Neural cell (in vitro differentiated cells): ENCODE measurements around the gene APH1A. TPM values are rescaled to one million over a fixed set of nuclear protein-coding genes. Genes with fewer than 3 reads are reported as not detected.
A peak's percentile ranks its signal among the peaks of the same experiment; 100 is the strongest.

Source experiments
- H2AFZ ChIP-seq: fragments of 200-600, 300-800 bp; sonication (generic), shearing (Covaris generic); 2 replicates; pipeline ENCODE4 v1.6.0; 2014; ENCODE audit warnings: low read depth, mild to moderate bottlenecking, antibody characterized with exemption, low read length, moderate library complexity
- H3F3A ChIP-seq: fragments of 200-600 bp; shearing (Covaris generic); 2 replicates; pipeline ENCODE4 v1.6.1; 2016; ENCODE audit warnings: mild to moderate bottlenecking, moderate library complexity, mixed read lengths, antibody characterized with exemption, low read length; ENCODE audit not compliant: insufficient read depth, poor library complexity, severe bottlenecking
- H3K27ac ChIP-seq: fragments of 200-600, 300-800 bp; sonication (generic), shearing (Covaris generic); 2 replicates; pipeline ENCODE4 v1.5.1; 2014; ENCODE audit warnings: mild to moderate bottlenecking, low read length, moderate library complexity
- H3K27me3 ChIP-seq: fragments of 300-800, 200-600 bp; sonication (generic), shearing (Covaris generic); 2 replicates; pipeline ENCODE4 v1.6.0; 2014; ENCODE audit warnings: mild to moderate bottlenecking, low read depth, low read length, moderate library complexity; ENCODE audit not compliant: insufficient read depth
- H3K36me3 ChIP-seq: fragments of 300-800, 200-600 bp; sonication (generic), shearing (Covaris generic); 2 replicates; pipeline ENCODE4 v1.5.1; 2014; ENCODE audit warnings: mild to moderate bottlenecking, antibody characterized with exemption, low read length, moderate library complexity; ENCODE audit not compliant: insufficient read depth
- H3K4me2 ChIP-seq: fragments of 300-800, 200-600 bp; sonication (generic), shearing (Covaris generic); 2 replicates; pipeline ENCODE4 v1.6.0; 2014; ENCODE audit warnings: mild to moderate bottlenecking, low read length
- H3K4me3 ChIP-seq: fragments of 300-800, 200-600 bp; sonication (generic), shearing (Covaris generic); 2 replicates; pipeline ENCODE4 v1.5.1; 2014; ENCODE audit warnings: mild to moderate bottlenecking, low read length, moderate library complexity
- H3K79me2 ChIP-seq: fragments of 200-600 bp; shearing (Covaris generic); replicated peaks from 2 replicates; pipeline ENCODE4 v1.6.0; 2014; ENCODE audit warnings: mild to moderate bottlenecking, low read length, moderate library complexity; ENCODE audit not compliant: insufficient read depth
- H3K9ac ChIP-seq: fragments of 300-800, 200-600 bp; sonication (generic), shearing (Covaris generic); 2 replicates; pipeline ENCODE4 v1.6.1; 2016; ENCODE audit warnings: mild to moderate bottlenecking, low read length, mixed read lengths
- H3K9me2 ChIP-seq: fragments of 200-600 bp; shearing (Covaris generic); 2 replicates; pipeline ENCODE4 v1.6.1; 2016; ENCODE audit warnings: mild to moderate bottlenecking, low read length, mixed read lengths; ENCODE audit not compliant: insufficient read depth
- H3K9me3 ChIP-seq: fragments of 200-600, 300-800 bp; sonication (generic), shearing (Covaris generic); 2 replicates; pipeline ENCODE4 v1.6.1; 2016; ENCODE audit warnings: mild to moderate bottlenecking, mixed run types, low read length, moderate library complexity, mixed read lengths
- H4K20me1 ChIP-seq: fragments of 200-600 bp; shearing (Covaris generic); 2 replicates; pipeline ENCODE4 v1.6.1; 2016; ENCODE audit warnings: mild to moderate bottlenecking, mixed run types; ENCODE audit not compliant: insufficient read depth
- CTCF ChIP-seq: fragments of 450-650 bp; IDR thresholded peaks from 2 replicates; pipeline ENCODE4 v1.5.1; 2014; ENCODE audit warnings: antibody characterized with exemption, mild to moderate bottlenecking, moderate library complexity; ENCODE audit not compliant: poor library complexity, severe bottlenecking
- EP300 ChIP-seq: fragments of 450-650 bp; conservative IDR thresholded peaks from 2 replicates; pipeline ENCODE4 v1.6.1; 2014; ENCODE audit warnings: antibody characterized with exemption, mild to moderate bottlenecking, moderate library complexity; ENCODE audit not compliant: poor library complexity, severe bottlenecking
- EZH2 ChIP-seq: fragments of 200-600, 300-800 bp; shearing (Covaris generic), sonication (generic); IDR thresholded peaks from 2 replicates; pipeline ENCODE4 v1.6.1; 2014; ENCODE audit warnings: antibody characterized with exemption, low read length, borderline replicate concordance, mild to moderate bottlenecking; ENCODE audit not compliant: insufficient read depth, poor library complexity, severe bottlenecking
- MXI1 ChIP-seq: fragments of 450-650 bp; conservative IDR thresholded peaks from 2 replicates; pipeline ENCODE4 v1.6.1; 2014; ENCODE audit warnings: antibody characterized with exemption, mild to moderate bottlenecking; ENCODE audit not compliant: poor library complexity, severe bottlenecking
- POLR2AphosphoS5 ChIP-seq: IDR thresholded peaks from 2 replicates; pipeline ENCODE4 v1.6.1; 2012
- RAD21 ChIP-seq: fragments of 450-650 bp; conservative IDR thresholded peaks from 2 replicates; pipeline ENCODE4 v1.6.1; 2014; ENCODE audit warnings: antibody characterized with exemption, mild to moderate bottlenecking, moderate library complexity
- REST ChIP-seq: IDR thresholded peaks from 2 replicates; pipeline ENCODE4 v1.6.1; 2012; ENCODE audit warnings: borderline replicate concordance
- SMC3 ChIP-seq: fragments of 450-650 bp; conservative IDR thresholded peaks from 2 replicates; pipeline ENCODE4 v1.6.1; 2014; ENCODE audit warnings: antibody characterized with exemption, mild to moderate bottlenecking, moderate library complexity; ENCODE audit not compliant: poor library complexity
- TAF1 ChIP-seq: IDR thresholded peaks from 2 replicates; pipeline ENCODE4 v1.6.1; 2012; ENCODE audit warnings: low read depth
- polyA plus RNA-seq: library from polyadenylated mRNA; depleted of rRNA; stranded (reverse); fragments of >200 nt; gene quantifications from 2 replicates; pipeline ENCODE4 v1.2.3, GENCODE V29; 2014

APH1A gene
- polyA plus RNA-seq, 1 donor from 2014 or later: 167 TPM

GRCh38 chr1:150299716-150300115 is 30.9 kb upstream of the APH1A start:
- no peaks in the 10 kb centered on the region for H3F3A ChIP-seq
- H3K4me2 ChIP-seq: no peak overlapping the region
- H2AFZ ChIP-seq: no peak overlapping the region
- no peaks in the 10 kb centered on the region for H3K27me3 ChIP-seq
- H3K36me3 ChIP-seq: no peaks in the 10 kb centered on the region
- H4K20me1 ChIP-seq: no peaks in the 10 kb centered on the region
- no peak overlapping the region for H3K9ac ChIP-seq
- TF ChIP-seq SMC3 (no peak), RAD21 (no peak), EZH2 (no peak), MXI1 (no peak), POLR2AphosphoS5 (no peak), TAF1 (no peak), REST (no peak), CTCF (no peak), EP300 (no peak)
- peaks cover 13% of the 10 kb centered on the region for H3K79me2 ChIP-seq
- no peaks in the 10 kb centered on the region for H3K9me3 ChIP-seq
- no peaks in the 10 kb centered on the region for H3K9me2 ChIP-seq
- H3K4me3 ChIP-seq: no peak overlapping the region
- H3K27ac ChIP-seq: no peak overlapping the region

GRCh38 chr1:150295476-150295875 is 26.7 kb upstream of the APH1A start:
- H3K4me2 ChIP-seq: no peak overlapping the region
- no peaks in the 10 kb centered on the region for H3F3A ChIP-seq
- no peaks in the 10 kb centered on the region for H3K9me2 ChIP-seq
- peaks cover 22% of the 10 kb centered on the region for H3K79me2 ChIP-seq
- TF ChIP-seq EP300 (no peak), EZH2 (no peak), MXI1 (no peak), CTCF (no peak), RAD21 (no peak), REST (no peak), TAF1 (no peak), POLR2AphosphoS5 (no peak)
- no peaks in the 10 kb centered on the region for H4K20me1 ChIP-seq
- no peaks in the 10 kb centered on the region for H3K36me3 ChIP-seq
- no peaks in the 10 kb centered on the region for H3K27me3 ChIP-seq
- H3K27ac ChIP-seq: no peak overlapping the region
- no peaks in the 10 kb centered on the region for H3K9me3 ChIP-seq
- no peak overlapping the region for H2AFZ ChIP-seq
- peak overlapping the region; percentile 23 for H3K4me3 ChIP-seq
- H3K9ac ChIP-seq: no peak overlapping the region
